GM12892 (cell line): ENCODE data around the gene P2RY12.

ENCODE experiments used
- POLR2A ChIP-seq: IDR thresholded peaks from 2 replicates; pipeline ENCODE4 v1.6.1; 2011; ENCODE audit warnings: low read depth, low read length, control low read depth
- POLR2AphosphoS5 ChIP-seq: IDR thresholded peaks from 2 replicates; pipeline ENCODE4 v1.6.1; 2011; ENCODE audit warnings: low read depth, low read length, control low read depth
- TAF1 ChIP-seq: IDR thresholded peaks from 2 replicates; pipeline ENCODE4 v1.6.1; 2011; ENCODE audit warnings: low read depth, mild to moderate bottlenecking, control low read depth, low read length, borderline replicate concordance

DNA sequence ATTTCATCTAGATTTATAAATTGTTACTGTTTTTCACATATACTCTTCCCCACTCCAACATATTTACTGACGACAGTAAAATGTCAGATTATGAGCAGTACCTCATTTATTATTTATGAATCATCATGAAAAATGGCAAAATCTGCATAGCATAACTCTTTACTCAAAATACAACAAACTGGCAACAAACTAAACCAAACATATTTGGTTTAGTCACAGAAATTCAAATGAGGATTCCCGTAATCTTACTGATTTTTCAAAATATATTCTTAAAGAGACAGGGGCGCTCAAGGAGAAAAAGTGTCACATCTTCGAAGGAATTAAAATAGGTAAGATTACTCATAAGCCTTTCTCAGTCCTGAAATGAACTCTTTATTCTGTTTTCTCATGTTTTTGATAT lies 64.9 kb downstream of the P2RY12 start:
- no peak for TF ChIP-seq POLR2A
- no peak for TF ChIP-seq POLR2AphosphoS5
- no peak for TF ChIP-seq TAF1
